ENCODE data around the gene IL1B.
A peak's percentile ranks its signal among the peaks of the same experiment; 100 is the strongest.

IL1B gene

DNA sequence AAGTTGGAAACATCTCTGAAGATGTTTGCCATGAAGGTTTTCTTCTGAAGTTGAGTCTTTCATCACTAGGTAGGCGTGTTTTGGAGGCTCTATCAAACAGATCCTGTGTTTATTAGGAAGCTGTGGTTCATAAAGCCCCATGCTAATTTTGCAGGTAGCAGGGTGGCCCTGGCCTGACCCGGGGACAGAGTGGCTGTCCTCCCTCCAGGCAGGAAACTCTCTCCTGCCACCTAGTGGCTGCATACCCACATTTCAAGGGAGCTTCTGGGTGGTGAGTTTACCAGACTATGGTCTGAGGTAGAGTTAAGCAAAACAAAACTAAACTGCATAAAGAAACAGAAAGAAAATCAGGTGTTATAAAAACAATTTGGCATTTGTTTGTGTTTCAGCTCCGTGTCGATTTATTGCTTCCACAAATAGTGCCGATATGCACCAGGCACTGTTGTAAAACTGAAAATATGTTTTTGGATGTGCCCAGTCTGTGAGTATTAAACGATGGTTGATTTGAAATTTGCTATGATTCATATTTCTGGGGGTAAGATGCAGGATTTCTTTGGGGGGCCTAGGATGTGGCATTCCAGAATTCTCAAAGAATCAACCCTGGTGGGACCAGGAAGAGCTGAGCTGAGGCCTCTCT, 48.4 kb upstream of the IL1B start:
- Histone ChIP-seq H3K9me2 (replicated peaks; ENCODE audit: insufficient read depth, low read length) (no peaks in the 10 kb centered on the region), H3K27me3 (ENCODE audit: low read length) (no peaks in the 10 kb centered on the region), H4K20me1 (ENCODE audit: low read depth, low read length) (no peaks in the 10 kb centered on the region), H2AFZ (ENCODE audit: low read depth, low read length, severe bottlenecking) (no peak overlapping the region), H3K27ac (ENCODE audit: low read depth, low read length) (peak overlapping the region; percentile 48), H3K9ac (ENCODE audit: low read length) (no peak overlapping the region), H3K9me3 (ENCODE audit: insufficient read depth, low read length) (no peaks in the 10 kb centered on the region), H3F3A (ENCODE audit: insufficient read depth) (no peaks in the 10 kb centered on the region), H3K4me2 (ENCODE audit: low read depth, low read length, poor library complexity, severe bottlenecking) (no peak overlapping the region), H3K4me3 (ENCODE audit: insufficient read depth, low read length, poor library complexity, severe bottlenecking) (no peak overlapping the region), H3K36me3 (ENCODE audit: low read length) (no peaks in the 10 kb centered on the region), H3K79me2 (ENCODE audit: insufficient read depth, low read length) (no peaks in the 10 kb centered on the region)
- peak; percentile 86 for TF ChIP-seq CTCF (IDR thresholded peaks at IDR 0.05; ENCODE audit: insufficient read depth, low read length, poor library complexity, severe bottlenecking)
- TF ChIP-seq EZH2phosphoT487 (conservative IDR thresholded peaks at IDR 0.05; ENCODE audit: low read length) = no peak

DNA sequence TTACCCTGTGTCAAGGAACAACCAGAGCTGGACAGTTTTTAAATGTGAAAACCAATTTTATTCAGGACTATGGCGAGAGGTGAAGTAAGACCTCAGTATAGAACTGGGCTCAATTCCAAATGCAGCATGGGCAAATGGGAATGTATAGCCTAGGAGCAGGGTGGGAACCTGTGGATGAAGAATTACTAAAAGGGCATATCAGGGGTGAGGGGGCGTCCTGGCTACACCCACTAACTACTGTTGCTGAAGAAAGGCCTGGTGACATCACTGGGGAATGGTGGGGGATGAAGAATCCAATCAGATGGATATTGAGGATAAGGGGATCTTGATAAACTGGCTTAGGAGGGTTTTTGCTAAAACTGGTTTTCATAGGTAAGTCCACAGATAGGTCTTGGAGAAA, 47.1 kb upstream of the IL1B start:
- H3K27ac ChIP-seq (ENCODE audit: low read depth, low read length) = no peak overlapping the region
- H3K9me3 ChIP-seq (ENCODE audit: insufficient read depth, low read length) = no peaks in the 10 kb centered on the region
- no peak overlapping the region for H3K9ac ChIP-seq (ENCODE audit: low read length)
- no peaks in the 10 kb centered on the region for H3K36me3 ChIP-seq (ENCODE audit: low read length)
- H3K79me2 ChIP-seq (ENCODE audit: insufficient read depth, low read length) = no peaks in the 10 kb centered on the region
- no peak overlapping the region for H3K4me3 ChIP-seq (ENCODE audit: insufficient read depth, low read length, poor library complexity, severe bottlenecking)
- no peak overlapping the region for H3K4me2 ChIP-seq (ENCODE audit: low read depth, low read length, poor library complexity, severe bottlenecking)
- H3K27me3 ChIP-seq (ENCODE audit: low read length) = no peaks in the 10 kb centered on the region
- no peak for TF ChIP-seq CTCF (IDR thresholded peaks at IDR 0.05; ENCODE audit: insufficient read depth, low read length, poor library complexity, severe bottlenecking)
- no peak for TF ChIP-seq EZH2phosphoT487 (conservative IDR thresholded peaks at IDR 0.05; ENCODE audit: low read length)
- H2AFZ ChIP-seq (ENCODE audit: low read depth, low read length, severe bottlenecking) = no peak overlapping the region
- no peaks in the 10 kb centered on the region for H4K20me1 ChIP-seq (ENCODE audit: low read depth, low read length)
- H3K9me2 ChIP-seq (replicated peaks; ENCODE audit: insufficient read depth, low read length) = no peaks in the 10 kb centered on the region
- H3F3A ChIP-seq (ENCODE audit: insufficient read depth) = no peaks in the 10 kb centered on the region

DNA sequence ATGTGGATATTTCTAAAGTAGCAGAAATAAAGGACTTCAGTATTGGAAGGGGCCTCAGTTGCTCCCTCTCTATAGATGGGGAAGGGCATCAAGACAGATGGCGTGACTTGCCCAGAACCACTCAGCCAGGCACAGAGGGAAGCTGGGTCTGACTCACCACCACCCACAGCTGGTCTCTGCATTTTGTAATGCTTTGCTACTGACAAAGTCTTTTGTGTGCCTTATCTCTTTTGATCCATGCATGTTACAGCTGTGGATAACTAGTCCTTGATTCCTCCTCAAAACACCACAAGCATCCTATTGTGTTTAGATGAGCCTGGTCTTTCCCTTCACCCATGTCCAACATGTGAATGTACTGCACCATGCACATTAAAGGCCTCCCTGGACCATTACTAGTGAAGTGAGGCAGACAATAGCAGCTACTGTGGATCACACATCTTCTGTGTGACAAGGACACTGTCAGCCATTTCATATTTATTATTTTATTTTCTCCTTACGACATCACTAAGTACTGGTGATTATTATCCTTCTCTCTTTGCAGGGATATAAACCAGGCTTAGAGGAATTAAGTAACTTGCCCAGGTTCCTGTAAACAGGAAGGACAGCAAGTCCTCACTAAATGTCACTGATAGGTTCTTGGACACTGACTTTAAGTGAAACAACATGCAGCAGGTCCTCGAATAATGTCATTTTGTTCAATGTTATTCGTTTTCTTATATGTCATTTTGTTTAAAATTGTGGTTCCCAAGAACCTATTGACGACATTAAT, 44.8 kb upstream of the IL1B start:
- Histone ChIP-seq H3K4me2 (ENCODE audit: low read depth, low read length, poor library complexity, severe bottlenecking) (peak overlapping the region; percentile 23), H3K79me2 (ENCODE audit: insufficient read depth, low read length) (no peaks in the 10 kb centered on the region), H3K27ac (ENCODE audit: low read depth, low read length) (peak overlapping the region; percentile 74), H3K4me3 (ENCODE audit: insufficient read depth, low read length, poor library complexity, severe bottlenecking) (no peak overlapping the region), H2AFZ (ENCODE audit: low read depth, low read length, severe bottlenecking) (no peak overlapping the region), H3K9me2 (replicated peaks; ENCODE audit: insufficient read depth, low read length) (no peaks in the 10 kb centered on the region), H3F3A (ENCODE audit: insufficient read depth) (no peaks in the 10 kb centered on the region), H3K9ac (ENCODE audit: low read length) (no peak overlapping the region), H4K20me1 (ENCODE audit: low read depth, low read length) (no peaks in the 10 kb centered on the region), H3K36me3 (ENCODE audit: low read length) (no peaks in the 10 kb centered on the region), H3K27me3 (ENCODE audit: low read length) (no peaks in the 10 kb centered on the region), H3K9me3 (ENCODE audit: insufficient read depth, low read length) (no peaks in the 10 kb centered on the region)
- no peak for TF ChIP-seq EZH2phosphoT487 (conservative IDR thresholded peaks at IDR 0.05; ENCODE audit: low read length)

- H3K4me3 ChIP-seq (ENCODE audit: insufficient read depth, low read length, poor library complexity, severe bottlenecking) = no peak overlapping the region
- no peaks in the 10 kb centered on the region for H3K36me3 ChIP-seq (ENCODE audit: low read length)
- peak overlapping the region; percentile 74 for H3K27ac ChIP-seq (ENCODE audit: low read depth, low read length)
- TF ChIP-seq CTCF (IDR thresholded peaks at IDR 0.05; ENCODE audit: insufficient read depth, low read length, poor library complexity, severe bottlenecking) (no peak), EZH2phosphoT487 (conservative IDR thresholded peaks at IDR 0.05; ENCODE audit: low read length) (no peak)
- H3K27me3 ChIP-seq (ENCODE audit: low read length) = no peaks in the 10 kb centered on the region
- no peaks in the 10 kb centered on the region for H3K9me3 ChIP-seq (ENCODE audit: insufficient read depth, low read length)
- no peak overlapping the region for H2AFZ ChIP-seq (ENCODE audit: low read depth, low read length, severe bottlenecking)
- H3F3A ChIP-seq (ENCODE audit: insufficient read depth) = no peaks in the 10 kb centered on the region
- peak overlapping the region; percentile 23 for H3K4me2 ChIP-seq (ENCODE audit: low read depth, low read length, poor library complexity, severe bottlenecking)
- H3K9ac ChIP-seq (ENCODE audit: low read length) = no peak overlapping the region
- H4K20me1 ChIP-seq (ENCODE audit: low read depth, low read length) = no peaks in the 10 kb centered on the region
- no peaks in the 10 kb centered on the region for H3K9me2 ChIP-seq (replicated peaks; ENCODE audit: insufficient read depth, low read length)
- no peaks in the 10 kb centered on the region for H3K79me2 ChIP-seq (ENCODE audit: insufficient read depth, low read length)
Observed at GRCh38 chr2:112880696-112881095, 44.1 kb upstream of the IL1B start.
